Common myeloid progenitor, CD34-positive (primary cell): Measurements from ENCODE around the gene EEF1A1.
"Not testable (repeated sequence)": the region's sequence is repeated elsewhere in the genome, so short reads cannot be mapped to it uniquely, and the experiment has no call there.

Source experiments
- CTCF ChIA-PET: fragments of 350-600 bp; sonication (Branson Sonifier 250); formaldehyde crosslinking; loops from one replicate; lab custom pipeline; 2021; ENCODE audit warnings: antibody characterized with exemption; lab: Charles Lee
- POLR2A ChIA-PET: fragments of 350-600 bp; sonication (Branson Sonifier 250); formaldehyde crosslinking; loops from one replicate; lab custom pipeline; 2021; ENCODE audit warnings: antibody characterized with exemption; lab: Charles Lee
- DNase-seq, 3 donors: peaks; one replicate each; pipeline versions ENCODE4 v3.0.0 to v3.0.0-alpha.2; 2013
- H3K27ac ChIP-seq, 2 experiments: 1 replicate in 1 of 2; 2 replicates in 1 of 2; pipeline ENCODE4 v1.7.0; 2013; ENCODE audit warnings: inconsistent platforms in 2 of 2, low read length in 2 of 2, mild to moderate bottlenecking in 2 of 2, low read depth in 1 of 2, moderate library complexity in 1 of 2; ENCODE audit not compliant: severe bottlenecking in 2 of 2, insufficient read depth in 1 of 2, poor library complexity in 1 of 2
- H3K27me3 ChIP-seq, 5 experiments: replicated peaks in 2 of 5; 1 replicate in 3 of 5; 2 replicates in 2 of 5; pipeline versions ENCODE4 v1.6.1 to v1.7.0; 2013; ENCODE audit warnings: low read length in 4 of 5, mild to moderate bottlenecking in 2 of 5, moderate library complexity in 2 of 5, inconsistent platforms in 1 of 5; ENCODE audit not compliant: insufficient read depth in 5 of 5, control insufficient read depth in 4 of 5
- H3K36me3 ChIP-seq, 4 experiments: 1 replicate in 2 of 4; 2 replicates in 2 of 4; pipeline versions ENCODE4 v1.6.1 to v1.7.0; 2013; ENCODE audit warnings: low read length in 3 of 4, control low read depth in 1 of 4, mild to moderate bottlenecking in 1 of 4; ENCODE audit not compliant: control insufficient read depth in 4 of 4, insufficient read depth in 4 of 4
- H3K4me1 ChIP-seq, 4 experiments: 1 replicate in 3 of 4; 2 replicates in 1 of 4; pipeline versions ENCODE4 v1.6.1 to v1.7.1; 2013; ENCODE audit warnings: low read length in 3 of 4, mild to moderate bottlenecking in 3 of 4, control low read depth in 1 of 4, inconsistent platforms in 1 of 4, moderate library complexity in 1 of 4; ENCODE audit not compliant: control insufficient read depth in 4 of 4, insufficient read depth in 4 of 4; ENCODE audit errors: control extremely low read depth in 1 of 4
- H3K4me3 ChIP-seq, 7 experiments: 1 replicate in 4 of 7; 2 replicates in 3 of 7; pipeline versions ENCODE4 v1.5.1 to v1.7.0; 2013; ENCODE audit warnings: mild to moderate bottlenecking in 7 of 7, low read length in 6 of 7, moderate library complexity in 6 of 7, inconsistent platforms in 2 of 7, low read depth in 2 of 7, control low read depth in 1 of 7; ENCODE audit not compliant: insufficient read depth in 4 of 7, control insufficient read depth in 1 of 7; ENCODE audit errors: extremely low read depth in 1 of 7
- H3K9me3 ChIP-seq, 5 experiments: 1 replicate in 4 of 5; 2 replicates in 1 of 5; pipeline versions ENCODE4 v1.6.1 to v1.7.1; 2013; ENCODE audit warnings: low read length in 4 of 5, mild to moderate bottlenecking in 2 of 5, inconsistent platforms in 1 of 5, low read depth in 1 of 5, moderate library complexity in 1 of 5; ENCODE audit not compliant: control insufficient read depth in 4 of 5, insufficient read depth in 2 of 5; ENCODE audit errors: control extremely low read depth in 1 of 5
- WGBS: methylation state at CpG from one replicate; pipeline ENCODE4 v1.1.5; 2013; ENCODE audit not compliant: insufficient coverage; 5-methylcytosine and 5-hydroxymethylcytosine counted together

EEF1A1 gene

GRCh38 chr6:73523434-73524123 is 2.7 kb upstream of the EEF1A1 start:
- peak; percentile 76 to 86 (median 78) for DNase-seq
- POLR2A ChIA-PET = no interaction called here
- Histone ChIP-seq H3K9me3 (no peaks in the 10 kb centered on the region), H3K27me3 (no peaks in the 10 kb centered on the region), H3K36me3 (peaks cover 2 to 21% (median 13%) of the 10 kb centered on the region in 4 experiments), H3K27ac (peak overlapping the region; percentile 82 to 99), H3K4me1 (peaks cover 19 to 36% (median 30%) of the 10 kb centered on the region in 4 experiments), H3K4me3 (peak overlapping the region; percentile 57 to 99 (median 82))
- CTCF ChIA-PET = interaction anchor here (0.6 to 2.3 kb wide), 5 partner anchors 8 to 129 kb away, joined by 3 to 6 read pairs (median 3); partner anchors contain the start of gene SLC17A5
- 3% methylated on average over 43 of the region's 50 CpGs for WGBS

GRCh38 chr6:73521351-73521985 is 636 bp upstream of the EEF1A1 start:
- 0% methylated on average over 33 of the region's 36 CpGs for WGBS
- CTCF ChIA-PET = interaction anchor here (1.0 to 7.0 kb wide), 5 partner anchors 10 to 89 kb away, joined by 3 to 60 read pairs (median 4); no protein-coding TSS in a partner anchor
- peak overlapping the region; percentile 70 to 99 (median 94) for H3K4me3 ChIP-seq
- H3K4me1 ChIP-seq = peaks cover 26 to 49% (median 37%) of the 10 kb centered on the region in 4 experiments
- POLR2A ChIA-PET = interaction anchor here (0.6 to 2.2 kb wide), 8 partner anchors 21 to 98 kb away, joined by 3 to 16 read pairs (median 6); partner anchors contain the start of gene MTO1
- H3K27ac ChIP-seq = peak overlapping the region; percentile 88 to 99
- H3K27me3 ChIP-seq = no peaks in the 10 kb centered on the region
- peaks cover 10 to 39% (median 26%) of the 10 kb centered on the region in 4 experiments for H3K36me3 ChIP-seq
- DNase-seq = peak in 2 of 3 donors; percentile 82 to 88
- no peaks in the 10 kb centered on the region for H3K9me3 ChIP-seq

GRCh38 chr6:73519926-73520687 is 725 bp downstream of the EEF1A1 start:
- H3K27me3 ChIP-seq = no peaks in the 10 kb centered on the region
- under 1% methylated on average over 50 of the region's 56 CpGs for WGBS
- no peaks in the 10 kb centered on the region for H3K9me3 ChIP-seq
- peaks cover 15 to 50% (median 36%) of the 10 kb centered on the region in 4 experiments for H3K36me3 ChIP-seq
- peak overlapping the region; percentile 85 to 99 (median 96) for H3K4me3 ChIP-seq
- ChIA-PET CTCF (interaction anchor here (0.6 to 7.0 kb wide), 2 partner anchors 60 to 91 kb away, joined by 3 to 60 read pairs; no protein-coding TSS in a partner anchor), POLR2A (interaction anchor here (0.8 to 2.2 kb wide), 8 partner anchors 59 to 182 kb away, joined by 3 to 16 read pairs (median 9); partner anchors contain the start of genes MTO1 and SLC17A5)
- peaks cover 26 to 56% (median 37%) of the 10 kb centered on the region in 4 experiments for H3K4me1 ChIP-seq
- peak overlapping the region; percentile 98 to 99 for H3K27ac ChIP-seq
- peak; percentile 75 to 86 (median 79) for DNase-seq

- no CpG with 5 or more reads among the region's 8 CpGs for WGBS
- DNase-seq, H3K9me3 ChIP-seq, H3K27me3 ChIP-seq: not testable (repeated sequence)
- H3K4me3 ChIP-seq = peak overlapping the region in 6 of 7 experiments; percentile 86 to 99 (median 97)
- POLR2A ChIA-PET = interaction anchor here (0.8 to 2.2 kb wide), 6 partner anchors 58 to 135 kb away, joined by 3 to 14 read pairs (median 9); partner anchors contain the start of genes MTO1 and SLC17A5
- peaks cover 20 to 51% (median 43%) of the 10 kb centered on the region in 4 experiments for H3K36me3 ChIP-seq
- peaks cover 26 to 54% (median 36%) of the 10 kb centered on the region in 4 experiments for H3K4me1 ChIP-seq
- H3K27ac ChIP-seq = peak overlapping the region; percentile 98 to 99
- CTCF ChIA-PET = interaction anchor here (0.7 to 7.0 kb wide), 3 partner anchors 67 to 127 kb away, joined by 3 to 60 read pairs (median 4); no protein-coding TSS in a partner anchor
Observed at GRCh38 chr6:73518982-73519881, 1.6 kb downstream of the EEF1A1 start.

GRCh38 chr6:73518100-73518981 is 2.5 kb downstream of the EEF1A1 start:
- DNase-seq, H3K27me3 ChIP-seq, POLR2A ChIA-PET, H3K9me3 ChIP-seq: not testable (repeated sequence)
- WGBS = 62% methylated on average over 3 of the region's 19 CpGs
- peak overlapping the region in 6 of 7 experiments; percentile 23 to 99 (median 72) for H3K4me3 ChIP-seq
- H3K4me1 ChIP-seq = peaks cover 25 to 46% (median 32%) of the 10 kb centered on the region in 4 experiments
- CTCF ChIA-PET = interaction anchor here (0.7 to 7.0 kb wide), 3 partner anchors 68 to 128 kb away, joined by 3 to 60 read pairs (median 4); no protein-coding TSS in a partner anchor
- H3K27ac ChIP-seq = peak overlapping the region in 1 of 2 experiments; percentile 99
- peaks cover 21 to 51% (median 45%) of the 10 kb centered on the region in 4 experiments for H3K36me3 ChIP-seq
